Fibroblast of skin of abdomen (primary cell): ENCODE measurements around the gene GPR89A.
"Not testable (repeated sequence)": the region's sequence is repeated elsewhere in the genome, so short reads cannot be mapped to it uniquely, and the experiment has no call there.

Experiments used
- DNase-seq: peaks from one replicate; pipeline ENCODE4 v3.0.0-alpha.2; 2013

The GPR89A gene

DNA sequence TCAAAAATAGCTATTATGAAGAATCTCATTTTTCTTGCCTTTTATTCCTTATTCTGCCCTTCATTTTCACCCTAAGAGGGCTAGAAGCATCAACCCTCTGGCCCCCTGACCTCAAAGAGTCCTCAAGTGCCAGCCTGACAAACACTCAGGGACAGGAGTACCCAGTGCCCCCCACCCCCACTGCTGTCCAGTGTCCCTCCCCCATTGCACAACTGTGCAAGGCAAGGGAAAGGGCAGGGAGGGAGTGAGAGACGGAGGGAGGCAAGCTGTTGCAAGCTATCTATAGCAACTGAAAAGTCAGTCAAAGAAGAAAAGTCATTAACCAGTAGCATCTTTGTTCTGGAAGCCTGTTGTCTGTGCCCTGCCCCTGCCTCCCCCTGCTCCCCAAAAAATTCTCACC is 78.3 kb downstream of the GPR89A start:
- not testable (repeated sequence) for DNase-seq

- no peak for DNase-seq
These were observed 80.5 kb downstream of the GPR89A start for GRCh38 chr1:145688328-145688727.

- DNase-seq, result no peak
These were observed 81.1 kb downstream of the GPR89A start for GRCh38 chr1:145688924-145689323.

DNA sequence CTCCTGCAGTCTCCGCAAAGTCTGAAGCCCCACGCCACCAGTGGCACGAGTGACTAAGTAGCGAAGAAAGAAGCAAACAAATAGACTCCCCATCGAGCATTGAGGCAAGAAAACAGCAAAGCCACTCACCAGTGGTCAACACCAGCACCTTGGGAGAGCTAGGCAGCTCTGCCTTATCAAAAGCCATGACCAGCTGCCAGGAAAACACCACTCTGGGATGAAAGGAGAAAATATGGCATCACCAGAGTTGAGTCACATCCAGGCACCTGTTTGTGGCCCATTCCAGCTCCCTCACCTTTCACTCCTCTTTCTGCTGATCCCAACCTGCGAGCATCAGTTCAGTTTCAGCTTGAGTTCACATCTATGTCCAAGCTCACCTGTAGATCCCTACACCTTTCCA is 82.1 kb downstream of the GPR89A start:
- no peak for DNase-seq

GRCh38 chr1:145690587-145691558 is 83.1 kb downstream of the GPR89A start:
- peak; percentile 83 for DNase-seq

DNA sequence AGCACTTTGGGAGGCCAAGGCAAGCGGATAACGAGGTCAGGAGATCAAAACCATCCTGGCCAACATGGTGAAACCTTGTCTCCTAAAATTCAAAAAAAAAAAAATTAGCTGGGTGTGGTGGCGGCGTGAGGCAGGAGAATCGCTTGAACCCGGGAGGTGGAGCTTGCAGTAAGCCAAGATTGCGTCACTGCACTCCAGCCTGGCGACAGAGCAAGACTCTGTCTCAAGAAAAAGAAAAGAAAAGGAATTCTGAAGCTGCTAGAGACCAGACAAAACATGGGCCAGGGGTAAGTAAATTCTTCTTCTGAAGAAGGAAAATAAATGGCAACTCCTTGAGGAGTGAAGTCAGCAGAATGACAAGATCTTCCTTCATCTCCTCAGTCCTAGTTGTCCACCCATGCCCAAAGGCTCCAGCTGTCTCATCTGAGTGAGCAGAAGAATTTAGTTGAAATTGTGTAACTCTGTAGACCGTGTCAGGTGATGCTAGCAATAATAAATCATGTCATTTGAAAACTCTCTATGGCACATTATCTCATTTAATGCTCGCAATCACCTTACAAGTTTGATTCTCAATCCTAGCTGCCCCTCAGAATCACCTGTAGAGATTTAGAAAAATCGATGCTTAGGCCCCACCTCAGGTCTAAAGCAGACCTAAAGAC is 85.1 kb downstream of the GPR89A start:
- no peak for DNase-seq

DNA sequence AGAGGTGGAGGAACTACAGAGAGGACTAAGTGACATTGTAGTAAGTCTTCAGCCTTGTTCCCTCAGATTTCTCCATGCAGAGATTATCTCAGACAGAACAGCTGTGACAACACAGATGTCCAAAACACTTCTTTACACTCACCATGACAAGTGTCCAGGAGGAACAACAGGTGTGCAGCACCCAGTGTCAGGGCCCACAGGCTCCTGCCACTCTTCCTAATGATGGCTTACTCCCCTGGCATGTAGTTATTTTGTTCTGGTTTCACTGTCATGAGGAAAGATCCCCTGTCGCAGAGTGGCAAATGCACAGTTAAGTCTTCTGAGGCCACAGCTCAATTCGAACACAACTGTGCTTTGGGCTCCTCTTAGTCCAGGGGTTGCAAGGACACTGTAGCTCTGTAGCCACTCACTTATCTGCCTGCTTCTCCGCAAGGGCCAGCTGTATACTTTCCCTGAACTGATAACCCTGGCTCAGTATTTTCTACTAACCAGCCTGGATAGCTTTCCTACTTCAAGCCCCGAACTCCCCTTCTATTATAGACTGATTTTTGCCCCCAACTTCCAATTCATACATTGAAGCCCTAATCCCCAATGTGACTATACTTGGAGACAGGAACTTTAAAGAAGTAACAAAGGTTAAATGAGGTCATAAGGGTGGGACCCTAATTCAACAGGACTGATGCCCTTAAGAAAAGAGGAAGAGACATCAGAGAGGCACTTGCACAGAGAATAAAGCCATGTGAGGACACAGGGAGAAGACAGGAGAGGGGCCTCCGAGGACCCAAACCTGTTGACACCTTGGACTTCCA is 88.2 kb downstream of the GPR89A start:
- no peak for DNase-seq

DNA sequence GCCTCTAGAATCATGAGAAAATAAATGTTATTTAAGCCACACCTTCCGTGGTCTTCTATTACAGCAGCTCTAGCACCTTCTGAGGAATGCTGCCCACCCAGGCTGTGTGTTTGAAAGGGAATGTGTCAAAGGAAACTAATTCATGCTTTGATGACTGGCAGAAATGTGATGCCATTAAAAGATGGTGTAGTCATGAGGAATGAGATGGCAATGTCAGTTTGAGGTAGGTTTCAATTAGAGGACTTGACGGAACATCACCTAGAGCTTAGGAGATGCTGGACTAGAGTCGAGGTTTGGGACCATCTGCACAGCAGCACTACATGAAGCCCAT is 88.8 kb downstream of the GPR89A start:
- DNase-seq, result no peak

DNA sequence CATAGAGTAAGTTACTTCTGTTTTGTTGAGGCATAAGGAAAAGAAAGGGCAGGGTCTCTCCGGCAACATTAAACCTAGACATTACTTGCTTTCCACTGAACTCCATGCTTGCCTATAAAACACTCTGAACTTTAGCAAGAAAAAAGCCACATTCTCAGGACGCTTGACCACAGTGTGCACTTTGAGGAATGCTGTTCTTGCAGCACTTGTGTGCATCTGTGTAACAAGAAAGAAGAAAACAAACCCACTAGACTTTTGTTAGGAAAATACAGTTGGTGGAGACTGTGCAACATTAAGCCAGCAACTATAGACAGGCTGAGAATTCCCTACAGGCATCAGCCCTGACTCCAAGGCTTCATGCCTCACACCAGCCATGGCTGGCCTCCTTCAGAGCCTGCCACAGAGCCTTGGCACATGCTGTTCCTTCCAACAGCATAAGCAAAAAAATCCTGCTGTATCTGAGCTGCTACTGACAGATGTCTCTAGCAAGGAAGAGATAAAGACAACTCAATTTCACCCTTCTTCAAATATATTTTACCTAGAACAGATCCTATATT is 93.6 kb downstream of the GPR89A start:
- DNase-seq, result no peak

DNA sequence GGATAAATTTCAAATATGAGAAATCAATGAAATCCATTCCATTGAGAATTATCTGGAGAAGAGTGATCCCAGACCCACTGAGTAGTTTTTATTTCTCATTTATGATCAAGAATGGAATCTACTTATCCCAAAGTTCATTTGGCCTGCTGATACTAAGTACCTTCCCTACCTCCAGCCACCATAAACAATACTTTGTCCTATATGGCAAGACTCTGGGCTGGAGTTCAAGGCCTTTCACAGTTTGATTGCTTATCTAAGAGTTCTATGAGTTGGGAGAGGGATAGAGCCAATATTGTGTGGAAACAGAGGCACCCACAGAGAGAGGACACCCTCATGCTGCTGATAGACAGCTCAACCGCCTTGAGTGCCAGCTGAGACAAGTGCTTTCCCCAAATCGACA is 94.3 kb downstream of the GPR89A start:
- DNase-seq, result no peak

DNA sequence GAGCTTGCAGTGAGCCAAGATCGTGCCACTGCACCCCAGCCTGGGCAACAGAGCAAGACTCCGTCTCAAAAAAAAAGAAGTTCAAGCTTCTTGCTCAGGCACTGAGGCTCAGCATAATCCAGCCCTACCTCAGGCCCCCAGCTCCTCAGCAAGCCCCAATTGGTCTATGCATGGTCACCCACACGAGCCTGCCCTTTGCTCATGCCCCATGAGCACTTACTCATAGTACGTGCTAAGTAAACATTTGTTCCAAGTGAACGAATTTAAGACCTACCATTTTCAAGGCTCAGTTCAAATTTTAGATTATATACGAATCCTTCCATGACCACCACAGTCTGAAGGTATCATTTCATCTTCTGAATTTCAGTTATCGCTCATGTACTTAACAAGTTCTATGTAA is 95.0 kb downstream of the GPR89A start:
- DNase-seq, result no peak

- no peak for DNase-seq
These were observed 97.8 kb downstream of the GPR89A start for GRCh38 chr1:145705622-145706021.

GRCh38 chr1:145706086-145706664 is 98.4 kb downstream of the GPR89A start:
- DNase-seq, result no peak

GRCh38 chr1:145707183-145707867 is 99.5 kb downstream of the GPR89A start, which contains the start of gene PDZK1:
PDZK1 (minus strand) TSS chr1:145707368; CDS start chr1:145688021, 19,347 bp downstream.
- no peak for DNase-seq

DNA sequence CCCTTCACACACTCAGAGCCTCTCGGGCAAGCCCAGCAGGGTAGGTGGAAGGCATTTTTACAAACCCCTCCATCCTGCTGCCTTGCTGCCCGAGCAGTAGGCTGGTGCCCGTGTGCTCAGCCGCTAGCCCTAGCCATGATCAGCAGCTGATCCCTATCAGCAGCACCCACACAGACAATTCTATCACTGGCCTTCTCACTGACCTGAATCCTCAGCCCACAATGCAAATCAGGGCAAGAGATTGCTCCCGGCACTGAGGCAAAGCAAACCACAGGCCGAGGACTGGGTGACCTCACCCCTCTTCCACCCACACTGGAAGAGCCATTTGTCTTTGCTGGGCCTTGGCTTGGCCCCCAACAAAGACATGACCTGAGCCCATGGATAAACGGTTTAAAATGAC is 100.3 kb downstream of the GPR89A start:
- no peak for DNase-seq

DNA sequence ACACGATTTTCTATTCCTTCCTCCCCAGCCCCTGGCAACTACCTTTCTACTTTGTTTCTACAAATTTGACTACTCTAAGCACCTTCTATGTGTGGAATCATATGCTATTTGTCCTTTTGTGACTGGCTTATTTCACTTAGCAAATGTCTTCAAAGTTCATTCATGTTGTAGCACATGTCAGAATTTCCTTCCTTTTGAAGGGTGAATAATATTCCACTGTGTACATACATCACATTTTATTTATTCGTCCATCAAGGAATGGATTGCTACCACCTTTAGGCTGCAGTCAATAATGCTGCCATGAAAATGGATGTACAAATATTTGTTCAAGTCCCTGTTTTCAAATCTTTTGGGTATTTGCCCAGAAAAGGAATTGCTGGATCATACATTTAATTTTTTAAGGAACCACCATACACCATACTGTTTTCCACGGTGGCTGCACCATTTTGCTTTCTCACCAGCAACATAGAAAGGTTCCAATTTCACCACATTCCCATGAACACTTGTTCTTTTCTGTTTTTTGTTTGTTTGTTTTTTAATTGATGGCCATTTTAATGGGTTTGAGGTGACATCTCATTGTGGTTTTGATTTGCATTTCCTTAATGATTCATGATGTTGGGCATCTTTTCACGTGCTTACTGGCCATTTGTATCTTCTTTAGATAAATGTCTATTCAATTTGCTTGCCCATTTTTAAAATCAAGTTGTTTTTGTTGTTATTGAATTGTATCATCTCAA is 102.7 kb downstream of the GPR89A start:
- no peak for DNase-seq

DNA sequence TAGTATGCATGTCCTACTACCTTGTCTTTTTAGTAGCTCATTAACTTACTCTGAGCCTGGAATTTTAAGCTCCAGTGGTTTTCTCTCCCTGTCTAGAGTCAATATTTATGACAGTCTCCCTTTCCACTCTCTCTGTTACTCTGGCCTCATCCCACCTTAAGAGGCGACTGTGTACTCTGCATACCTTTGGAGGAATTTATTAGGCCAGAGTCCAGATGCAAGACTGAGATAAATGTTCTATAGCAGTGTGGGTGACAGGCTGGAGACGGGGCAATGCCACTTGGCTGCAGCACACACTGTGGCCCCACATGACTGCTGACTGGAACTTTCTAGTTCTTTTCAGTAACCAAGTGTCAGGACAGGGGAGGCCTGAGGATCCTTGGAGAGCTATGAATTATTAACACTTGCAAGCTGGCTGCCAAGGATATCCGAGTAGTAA is 103.4 kb downstream of the GPR89A start:
- no peak for DNase-seq

DNA sequence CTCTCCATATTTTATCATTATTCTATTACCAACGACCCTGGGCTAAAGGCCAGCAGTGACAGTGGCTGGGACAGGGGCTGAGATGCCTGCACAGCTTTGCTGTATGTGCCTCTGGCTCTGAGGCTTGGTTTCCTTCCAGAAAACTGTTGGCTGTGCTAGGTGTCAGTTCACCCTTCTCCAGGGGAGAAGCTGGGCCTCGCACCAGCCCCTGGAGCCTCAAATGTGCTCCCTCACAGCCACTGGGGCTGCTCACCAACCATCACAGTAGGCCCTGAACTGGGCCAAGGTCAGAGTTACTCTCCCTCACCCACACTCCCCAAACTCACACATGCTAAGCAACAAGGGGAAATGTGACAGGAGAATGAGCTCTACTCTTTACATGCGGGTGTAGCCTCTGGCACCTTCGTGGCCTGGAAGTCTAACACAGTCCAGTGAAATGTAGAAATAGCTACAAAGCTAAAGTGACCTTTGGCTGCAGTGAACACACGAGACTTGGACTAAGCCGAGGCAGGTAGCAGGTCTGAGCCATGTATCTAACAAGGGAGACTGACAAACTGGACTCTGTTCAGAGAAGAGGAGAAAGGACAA is 106.8 kb downstream of the GPR89A start:
- no peak for DNase-seq

DNA sequence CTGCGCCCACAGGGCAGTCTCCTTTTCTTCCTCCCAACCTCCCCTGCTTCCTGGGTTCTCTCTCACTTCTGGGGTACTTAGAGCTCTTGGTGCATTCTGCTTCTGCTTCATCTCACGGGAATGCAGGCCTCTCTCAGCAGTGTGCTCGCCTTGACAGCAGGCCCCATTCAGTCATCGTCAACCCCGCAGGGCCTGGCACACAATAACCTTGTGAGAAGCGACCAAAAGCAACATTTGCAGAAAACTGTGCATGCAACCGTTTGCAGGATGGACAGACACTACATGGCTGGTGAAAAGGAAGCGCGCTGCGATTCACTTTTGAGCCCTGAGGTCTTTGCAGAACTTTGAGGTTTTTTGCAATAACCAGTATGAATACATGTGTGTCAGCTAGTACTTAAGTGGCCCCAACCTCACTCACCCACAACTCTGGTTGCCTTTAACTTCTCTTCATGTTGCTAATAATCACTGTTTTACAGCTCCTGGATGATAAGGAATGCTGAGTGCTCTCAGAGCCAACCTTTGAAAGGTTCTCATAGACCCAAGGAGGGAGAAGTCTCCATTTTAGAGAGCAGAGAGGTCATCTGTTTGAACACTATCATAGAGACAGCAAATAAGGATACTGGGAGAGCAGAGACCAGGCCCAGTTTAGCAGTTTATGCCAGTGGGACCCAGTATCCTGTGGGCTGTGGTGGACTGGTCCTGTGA is 109.0 kb downstream of the GPR89A start:
- DNase-seq, result no peak

- DNase-seq, result no peak
These were observed 110.0 kb downstream of the GPR89A start for GRCh38 chr1:145717833-145718232.
